K562 (cell line): ENCODE measurements around the gene EGR1. TPM values are rescaled to one million over a fixed set of nuclear protein-coding genes. Genes with fewer than 3 reads are reported as not detected.

Experiments used
- E2F8 ChIP-seq: fragments of 450-650 bp; IDR thresholded peaks from 2 replicates; pipeline ENCODE4 v1.7.1; 2018; ENCODE audit warnings: mild to moderate bottlenecking, low read depth; ENCODE audit not compliant: partially characterized antibody
- ILK ChIP-seq: fragments of 450-650 bp; IDR thresholded peaks from 2 replicates; pipeline ENCODE4 v1.6.1; 2016; ENCODE audit warnings: missing genetic modification characterization, low read depth, mild to moderate bottlenecking, missing compliant biosample characterization, moderate library complexity, borderline replicate concordance
- KAT2B ChIP-seq: IDR thresholded peaks from one replicate; pipeline ENCODE4 v1.6.1; 2012; ENCODE audit warnings: low read depth, mild to moderate bottlenecking, control low read depth, inconsistent platforms, low read length, moderate library complexity
- L3MBTL2 ChIP-seq: fragments of 450-650 bp; IDR thresholded peaks from 2 replicates; pipeline ENCODE4 v1.6.1; 2016; ENCODE audit warnings: mild to moderate bottlenecking, moderate library complexity
- LARP7 ChIP-seq: fragments of 450-650 bp; IDR thresholded peaks from 2 replicates; pipeline ENCODE4 v1.6.1; 2016
- NR1H2 ChIP-seq: sonication (generic); formaldehyde crosslinking; IDR thresholded peaks from 2 replicates; pipeline ENCODE4 v1.4.0; 2020; ENCODE audit warnings: mild to moderate bottlenecking, missing genetic modification reagents
- SP1 ChIP-seq: sonication (generic); formaldehyde crosslinking; IDR thresholded peaks from 2 replicates; pipeline ENCODE4 v1.8.1; 2022; ENCODE audit warnings: mild to moderate bottlenecking, missing genetic modification reagents
- TAL1 ChIP-seq: fragments of 450-650 bp; IDR thresholded peaks from 2 replicates; pipeline ENCODE4 v1.6.1; 2016; ENCODE audit warnings: mild to moderate bottlenecking
- TSHZ1 ChIP-seq: fragments of 250-450 bp; sonication (Bioruptor Pico); IDR thresholded peaks from 2 replicates; pipeline ENCODE4 v1.4.0; 2020; ENCODE audit warnings: mild to moderate bottlenecking, moderate library complexity
- ZBTB1 ChIP-seq: sonication (generic); formaldehyde crosslinking; IDR thresholded peaks from 2 replicates; pipeline ENCODE4 v1.8.1; 2023; ENCODE audit warnings: missing genetic modification reagents, low read depth, mild to moderate bottlenecking, borderline replicate concordance
- ZBTB9 ChIP-seq: fragments of 450-650 bp; formaldehyde crosslinking; IDR thresholded peaks from 2 replicates; pipeline ENCODE4 v1.4.0; 2020; ENCODE audit warnings: mild to moderate bottlenecking, moderate library complexity
- ZNF239 ChIP-seq: fragments of 250-450 bp; sonication (Bioruptor Pico); IDR thresholded peaks from 2 replicates; pipeline ENCODE4 v1.4.0; 2020; ENCODE audit warnings: mild to moderate bottlenecking
- ZNF253 ChIP-seq: fragments of 250-450 bp; sonication (Bioruptor Pico); conservative IDR thresholded peaks from 2 replicates; pipeline ENCODE4 v1.6.1; 2021; ENCODE audit warnings: mild to moderate bottlenecking
- ZNF316 ChIP-seq: fragments of 450-650 bp; IDR thresholded peaks from 2 replicates; pipeline ENCODE4 v1.6.1; 2016
- ZNF347 ChIP-seq: fragments of 450-650 bp; formaldehyde crosslinking; IDR thresholded peaks from 2 replicates; pipeline ENCODE4 v1.4.0; 2020; ENCODE audit warnings: low read depth, mild to moderate bottlenecking, moderate library complexity
- ZNF655 ChIP-seq: fragments of 250-450 bp; sonication (Bioruptor Pico); IDR thresholded peaks from 2 replicates; pipeline ENCODE4 v1.5.0; 2021
- ZNF740 ChIP-seq, 3 experiments: fragments of 200-800 bp in 1 of 3; sonication (Bioruptor generic) in 1 of 3; sonication (generic) in 1 of 3; formaldehyde crosslinking in 1 of 3; IDR thresholded peaks; 2 replicates each; pipeline versions ENCODE4 v1.6.1 to v1.8.0; 2016 to 2022; ENCODE audit warnings: mild to moderate bottlenecking in 2 of 3, missing compliant biosample characterization in 2 of 3, missing genetic modification characterization in 2 of 3, missing genetic modification reagents in 1 of 3
- polyA plus RNA-seq, 8 experiments: library from polyadenylated mRNA; depleted of rRNA in 4 of 8; stranded (reverse) in 5 of 8; unstranded in 3 of 8; fragments of >200 nt; fragmentation: Nextera tagmentation in 2 of 8; fragmentation: Illumina TruSeq in 1 of 8; extraction: Ambion mirVana in 2 of 8; extraction: Trizol in 1 of 8; gene quantifications; 2 replicates each; pipeline versions ENCODE4 v1.2.1 to v1.2.3, GENCODE V29; 2011 to 2014; ENCODE audit warnings: inconsistent platforms in 1 of 8, missing spikeins in 1 of 8
- total RNA-seq, 7 experiments: library from RNA; depleted of rRNA in 6 of 7; stranded (reverse); fragments of >200 nt in 6 of 7; fragmentation: Illumina TruSeq in 2 of 7; extraction: Trizol in 2 of 7; gene quantifications; 2 replicates each; pipeline versions ENCODE4 v1.2.1 to v1.2.3, GENCODE V29; 2011 to 2021; ENCODE audit warnings: low replicate concordance in 1 of 7

The EGR1 gene
- total and polyA plus RNA-seq, 9 of the 15 experiments (the other 6 are each of a cell fraction or from before 2014, with no cell fraction given) = 1.3 to 132 (median 21.5) TPM

GRCh38 chr5:138470322-138471051 is 5.2 kb downstream of the EGR1 start (continued):
- TF ChIP-seq TSHZ1 = no peak
- TF ChIP-seq ZNF239 (CRISPR knock-in tag) = no peak
- TF ChIP-seq ZBTB9 (CRISPR knock-in tag) = no peak
- no peak for TF ChIP-seq LARP7
- no peak for TF ChIP-seq E2F8
- TF ChIP-seq ZNF347 (CRISPR knock-in tag) = no peak
- TF ChIP-seq ZNF253 (CRISPR knock-in tag) = no peak
- no peak for TF ChIP-seq ZNF655 (CRISPR knock-in tag)
- no peak for TF ChIP-seq NR1H2 (CRISPR knock-in tag)
- TF ChIP-seq ZNF316 = no peak
- TF ChIP-seq ZBTB1 (CRISPR knock-in tag) = no peak
- no peak for TF ChIP-seq ZNF740 (CRISPR knock-in tag; IDR thresholded peaks at IDR 0.05)
- TF ChIP-seq ZNF740 (tag; IDR thresholded peaks at IDR 0.05) = no peak
- no peak for TF ChIP-seq KAT2B
- TF ChIP-seq TAL1 = no peak
- TF ChIP-seq L3MBTL2 = no peak
- no peak; the same call in 1 of the 2 replicates for TF ChIP-seq SP1 (CRISPR knock-in tag)
- no peak for TF ChIP-seq ILK (tag)
